ENCODE results near the gene TYW5. TPM values are rescaled to one million over a fixed set of nuclear protein-coding genes. Genes with fewer than 3 reads are reported as not detected.

Gene TYW5
- total RNA-seq, 5 donors from 2014 or later (not counting 1 experiment from before 2014, with no cell fraction given): 7.9 to 13.1 (median 9.4) TPM

- Histone ChIP-seq H3K4me3 (ENCODE audit: control insufficient read depth in 1 of 2, extremely low read depth in 1 of 2, low read length in 1 of 2) (no peak overlapping the region), H3K9me3 (no peaks in the 10 kb centered on the region), H3K27ac (ENCODE audit: low read length) (no peak overlapping the region), H3K27me3 (replicated peaks in 1 of 2; ENCODE audit: control insufficient read depth in 2 of 2, extremely low read depth in 1 of 2, insufficient read depth in 2 of 2, low read length in 1 of 2) (no peaks in the 10 kb centered on the region), H3K36me3 (ENCODE audit: control insufficient read depth in 2 of 2, extremely low read depth in 1 of 2, insufficient read depth in 1 of 2, low read length in 1 of 2) (no peaks in the 10 kb centered on the region), H3K4me1 (ENCODE audit: control insufficient read depth in 1 of 2, extremely low read depth in 1 of 2, insufficient read depth in 2 of 2, low read length in 2 of 2) (peaks cover 3 to 13% of the 10 kb centered on the region in 2 experiments)
- H3K4me3 Mint-ChIP-seq: no peak overlapping the region
- no peaks in the 10 kb centered on the region for H3K9me3 Mint-ChIP-seq
- DNase-seq (peak in 34 of 35 experiments; percentile 3 to 66 (median 33)), ATAC-seq (replicated peaks in 1 of 4) (peak in 3 of 4 experiments; percentile 59 to 65 (median 65))
- WGBS (ENCODE audit: insufficient coverage): 92% methylated on average over 2 of the region's 6 CpGs
- POLR2A ChIA-PET: no interaction called here
- H3K36me3 Mint-ChIP-seq: no peaks in the 10 kb centered on the region
- H3K27me3 Mint-ChIP-seq: no peaks in the 10 kb centered on the region
- no peak overlapping the region for H3K27ac Mint-ChIP-seq
- CTCF ChIA-PET: interaction anchor here (1.0 to 2.4 kb wide), 10 partner anchors 12 to 548 kb away, joined by 3 to 12 read pairs (median 4); no protein-coding TSS in a partner anchor
- H3K4me1 Mint-ChIP-seq: peaks cover 0 to 6% (median 6%) of the 10 kb centered on the region in 3 donors
Observed at GRCh38 chr2:199985625-199986207, 30.4 kb upstream of the TYW5 start.

GRCh38 chr2:199984755-199985154, 29.5 kb upstream of the TYW5 start:
- DNase-seq (no peak), ATAC-seq (replicated peaks in 1 of 4) (no peak)
- Histone ChIP-seq H3K4me3 (ENCODE audit: control insufficient read depth in 1 of 2, extremely low read depth in 1 of 2, low read length in 1 of 2) (no peak overlapping the region), H3K36me3 (ENCODE audit: control insufficient read depth in 2 of 2, extremely low read depth in 1 of 2, insufficient read depth in 1 of 2, low read length in 1 of 2) (no peaks in the 10 kb centered on the region), H3K27ac (ENCODE audit: low read length) (no peak overlapping the region), H3K27me3 (replicated peaks in 1 of 2; ENCODE audit: control insufficient read depth in 2 of 2, extremely low read depth in 1 of 2, insufficient read depth in 2 of 2, low read length in 1 of 2) (peaks cover 0 to under 1% of the 10 kb centered on the region in 2 experiments), H3K4me1 (ENCODE audit: control insufficient read depth in 1 of 2, extremely low read depth in 1 of 2, insufficient read depth in 2 of 2, low read length in 2 of 2) (peaks cover 6 to 13% of the 10 kb centered on the region in 2 experiments), H3K9me3 (no peaks in the 10 kb centered on the region)
- no CpG with 5 or more reads among the region's 2 CpGs for WGBS (ENCODE audit: insufficient coverage)
- CTCF ChIA-PET: interaction anchor here (0.5 to 2.4 kb wide), 5 partner anchors 16 to 549 kb away, joined by 3 to 12 read pairs (median 3); no protein-coding TSS in a partner anchor
- Mint-ChIP-seq H3K4me3 (no peak overlapping the region), H3K27me3 (no peaks in the 10 kb centered on the region), H3K4me1 (peaks cover 0 to 8% (median 8%) of the 10 kb centered on the region in 3 donors), H3K36me3 (no peaks in the 10 kb centered on the region), H3K27ac (no peak overlapping the region), H3K9me3 (no peaks in the 10 kb centered on the region)
- POLR2A ChIA-PET: no interaction called here

- Histone ChIP-seq H3K27me3 (replicated peaks in 1 of 2; ENCODE audit: control insufficient read depth in 2 of 2, extremely low read depth in 1 of 2, insufficient read depth in 2 of 2, low read length in 1 of 2) (peaks cover 0 to 5% of the 10 kb centered on the region in 2 experiments), H3K4me1 (ENCODE audit: control insufficient read depth in 1 of 2, extremely low read depth in 1 of 2, insufficient read depth in 2 of 2, low read length in 2 of 2) (peaks cover 7 to 13% of the 10 kb centered on the region in 2 experiments), H3K36me3 (ENCODE audit: control insufficient read depth in 2 of 2, extremely low read depth in 1 of 2, insufficient read depth in 1 of 2, low read length in 1 of 2) (no peaks in the 10 kb centered on the region), H3K27ac (ENCODE audit: low read length) (no peak overlapping the region), H3K9me3 (no peaks in the 10 kb centered on the region), H3K4me3 (ENCODE audit: control insufficient read depth in 1 of 2, extremely low read depth in 1 of 2, low read length in 1 of 2) (no peak overlapping the region)
- Mint-ChIP-seq H3K9me3 (no peaks in the 10 kb centered on the region), H3K4me3 (no peak overlapping the region), H3K27ac (no peak overlapping the region), H3K36me3 (no peaks in the 10 kb centered on the region), H3K4me1 (peaks cover 0 to 8% (median 8%) of the 10 kb centered on the region in 3 donors), H3K27me3 (no peaks in the 10 kb centered on the region)
- ChIA-PET CTCF (interaction anchor here in 1 of 2 donors (0.5 to 0.8 kb wide), 2 partner anchors 15 to 33 kb away, joined by 3 read pairs; no protein-coding TSS in a partner anchor), POLR2A (interaction anchor here in 1 of 2 donors (0.9 kb wide), 1 partner anchor 484 kb away, joined by 3 read pairs; no protein-coding TSS in a partner anchor)
- ATAC-seq (replicated peaks in 1 of 4) (no peak), DNase-seq (no peak)
- WGBS (ENCODE audit: insufficient coverage): 94% methylated on average over 2 of the region's 4 CpGs
Observed at GRCh38 chr2:199984159-199984558, 28.9 kb upstream of the TYW5 start.

- no peak for ATAC-seq (replicated peaks in 1 of 4)
- Mint-ChIP-seq H3K4me3 (no peak overlapping the region), H3K9me3 (no peaks in the 10 kb centered on the region), H3K27me3 (no peaks in the 10 kb centered on the region), H3K4me1 (peaks cover 0 to 8% (median 8%) of the 10 kb centered on the region in 3 donors), H3K27ac (no peak overlapping the region), H3K36me3 (no peaks in the 10 kb centered on the region)
- peaks cover 7 to 13% of the 10 kb centered on the region in 2 experiments for H3K4me1 ChIP-seq (ENCODE audit: control insufficient read depth in 1 of 2, extremely low read depth in 1 of 2, insufficient read depth in 2 of 2, low read length in 2 of 2)
- POLR2A ChIA-PET: interaction anchor here in 1 of 2 donors (0.9 kb wide), 1 partner anchor 484 kb away, joined by 3 read pairs; no protein-coding TSS in a partner anchor
- H3K9me3 ChIP-seq: no peaks in the 10 kb centered on the region
- no CpG with 5 or more reads among the region's 1 CpG for WGBS (ENCODE audit: insufficient coverage)
- H3K36me3 ChIP-seq (ENCODE audit: control insufficient read depth in 2 of 2, extremely low read depth in 1 of 2, insufficient read depth in 1 of 2, low read length in 1 of 2): no peaks in the 10 kb centered on the region
- no peak overlapping the region for H3K27ac ChIP-seq (ENCODE audit: low read length)
- H3K27me3 ChIP-seq (replicated peaks in 1 of 2; ENCODE audit: control insufficient read depth in 2 of 2, extremely low read depth in 1 of 2, insufficient read depth in 2 of 2, low read length in 1 of 2): peaks cover 0 to 5% of the 10 kb centered on the region in 2 experiments
- no peak overlapping the region for H3K4me3 ChIP-seq (ENCODE audit: control insufficient read depth in 1 of 2, extremely low read depth in 1 of 2, low read length in 1 of 2)
- DNase-seq: no peak
- CTCF ChIA-PET: no interaction called here
Observed at GRCh38 chr2:199983534-199983933, 28.2 kb upstream of the TYW5 start.

- Histone ChIP-seq H3K4me3 (ENCODE audit: control insufficient read depth in 1 of 2, extremely low read depth in 1 of 2, low read length in 1 of 2) (no peak overlapping the region), H3K9me3 (no peaks in the 10 kb centered on the region), H3K27ac (ENCODE audit: low read length) (no peak overlapping the region), H3K36me3 (ENCODE audit: control insufficient read depth in 2 of 2, extremely low read depth in 1 of 2, insufficient read depth in 1 of 2, low read length in 1 of 2) (no peaks in the 10 kb centered on the region), H3K4me1 (ENCODE audit: control insufficient read depth in 1 of 2, extremely low read depth in 1 of 2, insufficient read depth in 2 of 2, low read length in 2 of 2) (peaks cover 5 to 7% of the 10 kb centered on the region in 2 experiments), H3K27me3 (replicated peaks in 1 of 2; ENCODE audit: control insufficient read depth in 2 of 2, extremely low read depth in 1 of 2, insufficient read depth in 2 of 2, low read length in 1 of 2) (peaks cover 0 to 5% of the 10 kb centered on the region in 2 experiments)
- Mint-ChIP-seq H3K4me1 (peaks cover 0 to 12% (median 9%) of the 10 kb centered on the region in 3 donors), H3K9me3 (no peaks in the 10 kb centered on the region), H3K27ac (no peak overlapping the region), H3K36me3 (no peaks in the 10 kb centered on the region), H3K4me3 (no peak overlapping the region), H3K27me3 (no peaks in the 10 kb centered on the region)
- DNase-seq (no peak), ATAC-seq (replicated peaks in 1 of 4) (no peak)
- 89% methylated on average over 3 of the region's 5 CpGs for WGBS (ENCODE audit: insufficient coverage)
- CTCF ChIA-PET: no interaction called here
- POLR2A ChIA-PET: no interaction called here
Observed at GRCh38 chr2:199982126-199982843, 27.0 kb upstream of the TYW5 start.

GRCh38 chr2:199979832-199980628, 24.7 kb upstream of the TYW5 start:
- Histone ChIP-seq H3K27ac (ENCODE audit: low read length) (no peak overlapping the region), H3K27me3 (replicated peaks in 1 of 2; ENCODE audit: control insufficient read depth in 2 of 2, extremely low read depth in 1 of 2, insufficient read depth in 2 of 2, low read length in 1 of 2) (peaks cover 0 to 5% of the 10 kb centered on the region in 2 experiments), H3K9me3 (no peaks in the 10 kb centered on the region), H3K4me3 (ENCODE audit: control insufficient read depth in 1 of 2, extremely low read depth in 1 of 2, low read length in 1 of 2) (no peak overlapping the region), H3K36me3 (ENCODE audit: control insufficient read depth in 2 of 2, extremely low read depth in 1 of 2, insufficient read depth in 1 of 2, low read length in 1 of 2) (no peaks in the 10 kb centered on the region), H3K4me1 (ENCODE audit: control insufficient read depth in 1 of 2, extremely low read depth in 1 of 2, insufficient read depth in 2 of 2, low read length in 2 of 2) (peaks cover 0 to 4% of the 10 kb centered on the region in 2 experiments)
- ChIA-PET POLR2A (interaction anchor here (0.5 to 0.8 kb wide), 5 partner anchors 14 to 500 kb away, joined by 3 to 8 read pairs (median 4); no protein-coding TSS in a partner anchor), CTCF (interaction anchor here (0.6 to 2.2 kb wide), 17 partner anchors 10 to 723 kb away, joined by 3 to 25 read pairs (median 6); no protein-coding TSS in a partner anchor)
- Mint-ChIP-seq H3K4me1 (peaks cover 0 to 5% (median 4%) of the 10 kb centered on the region in 3 donors), H3K27me3 (no peaks in the 10 kb centered on the region), H3K36me3 (peaks cover 6% of the 10 kb centered on the region), H3K4me3 (no peak overlapping the region), H3K9me3 (peaks cover 0 to 5% (median 0%) of the 10 kb centered on the region in 3 donors), H3K27ac (no peak overlapping the region)
- peak; percentile 42 to 76 (median 60) for ATAC-seq (replicated peaks in 1 of 4)
- 10% methylated on average over 8 of the region's 12 CpGs for WGBS (ENCODE audit: insufficient coverage)
- DNase-seq: peak; percentile 38 to 85 (median 76)

All from T-cell (primary cell).